Kidney (tissue), 14 donors: Measurements from ENCODE around the gene QSOX1. TPM values are rescaled to one million over a fixed set of nuclear protein-coding genes. Genes with fewer than 3 reads are reported as not detected.

Source experiments
- DNase-seq, 5 donors: peaks; one replicate each; pipeline ENCODE4 v3.0.0-alpha.2; 2013 to 2020
- FAIRE-seq: peaks from 2 replicates; lab custom pipeline; 2012; peaks lifted over from hg19 to GRCh38; lab: Jason Lieb, UNC
- H3K27ac ChIP-seq, 2 donors: one replicate each; pipeline ENCODE4 v1.7.0; 2013; ENCODE audit warnings: low read depth in 2 of 2, low read length in 2 of 2, inconsistent platforms in 1 of 2
- H3K27me3 ChIP-seq: one replicate; pipeline ENCODE4 v1.7.1; 2013; ENCODE audit warnings: low read length, inconsistent platforms; ENCODE audit not compliant: control insufficient read depth, insufficient read depth
- H3K36me3 ChIP-seq, 3 donors: one replicate each; pipeline versions ENCODE4 v1.7.0 to v1.7.1; 2013; ENCODE audit warnings: low read length in 3 of 3, control low read depth in 1 of 3, inconsistent platforms in 1 of 3; ENCODE audit not compliant: insufficient read depth in 3 of 3, control insufficient read depth in 2 of 3
- H3K4me1 ChIP-seq, 3 donors: one replicate each; pipeline versions ENCODE4 v1.7.0 to v1.7.1; 2013; ENCODE audit warnings: low read length in 3 of 3, inconsistent platforms in 1 of 3, low read depth in 1 of 3; ENCODE audit not compliant: control insufficient read depth in 2 of 3, insufficient read depth in 2 of 3
- H3K4me3 ChIP-seq, 3 donors: one replicate each; pipeline versions ENCODE4 v1.7.0 to v1.8.1; 2013; ENCODE audit warnings: low read length in 3 of 3, control low read depth in 1 of 3, inconsistent platforms in 1 of 3
- H3K9ac ChIP-seq, 3 donors: one replicate each; pipeline versions ENCODE4 v1.7.0 to v1.7.1; 2013; ENCODE audit warnings: low read length in 3 of 3, control low read depth in 1 of 3, inconsistent platforms in 1 of 3
- H3K9me3 ChIP-seq, 3 donors: one replicate each; pipeline versions ENCODE4 v1.7.0 to v1.7.1; 2013; ENCODE audit warnings: low read length in 3 of 3, control low read depth in 1 of 3, inconsistent platforms in 1 of 3; ENCODE audit not compliant: control insufficient read depth in 2 of 3, insufficient read depth in 1 of 3
- intact Hi-C: fragments of 100-400 bp; cut with DNase I; formaldehyde crosslinking; loops from one replicate; pipeline ENCODE4 v1.11.1; 2022
- polyA plus RNA-seq: library from polyadenylated mRNA; stranded (reverse); fragments of 350-450 nt; fragmentation: Illumina TruSeq; extraction: RNeasy Lipid Tissue Mini Kit (QIAGEN cat#74804); gene quantifications from one replicate; pipeline ENCODE4 v1.2.3, GENCODE V29; 2014; ENCODE audit warnings: low read depth, low replicate concordance; ENCODE audit not compliant: insufficient read depth
- total RNA-seq: library from RNA; stranded (reverse); fragmentation: NEBNext Ultra II Directional; extraction: Animal tissue kit (Norgen Biotek cat#: 25700); gene quantifications from one replicate; pipeline ENCODE4 v1.2.1, GENCODE V29; 2021
- TF ChIP-seq, protein P1 (sequence below): IDR thresholded peaks from 3 replicates; pipeline ENCODE4 v1.5.1; 2012; ENCODE audit warnings: mild to moderate bottlenecking, moderate library complexity, borderline replicate concordance; ENCODE audit not compliant: insufficient read depth; ENCODE audit errors: extremely low read depth
- donor health status: control.
- donor health status: control.
- donor health status: control.
- donor health status: control.
- donor health status: control.
- donor health status: DM: yes; HTN: yes; CAD: no.
- donor health status: Normal renal cell carcinoma (clear cell type).

QSOX1 gene
- total and polyA plus RNA-seq, 2 donors from 2014 or later = 94.5 to 111 TPM

DNA sequence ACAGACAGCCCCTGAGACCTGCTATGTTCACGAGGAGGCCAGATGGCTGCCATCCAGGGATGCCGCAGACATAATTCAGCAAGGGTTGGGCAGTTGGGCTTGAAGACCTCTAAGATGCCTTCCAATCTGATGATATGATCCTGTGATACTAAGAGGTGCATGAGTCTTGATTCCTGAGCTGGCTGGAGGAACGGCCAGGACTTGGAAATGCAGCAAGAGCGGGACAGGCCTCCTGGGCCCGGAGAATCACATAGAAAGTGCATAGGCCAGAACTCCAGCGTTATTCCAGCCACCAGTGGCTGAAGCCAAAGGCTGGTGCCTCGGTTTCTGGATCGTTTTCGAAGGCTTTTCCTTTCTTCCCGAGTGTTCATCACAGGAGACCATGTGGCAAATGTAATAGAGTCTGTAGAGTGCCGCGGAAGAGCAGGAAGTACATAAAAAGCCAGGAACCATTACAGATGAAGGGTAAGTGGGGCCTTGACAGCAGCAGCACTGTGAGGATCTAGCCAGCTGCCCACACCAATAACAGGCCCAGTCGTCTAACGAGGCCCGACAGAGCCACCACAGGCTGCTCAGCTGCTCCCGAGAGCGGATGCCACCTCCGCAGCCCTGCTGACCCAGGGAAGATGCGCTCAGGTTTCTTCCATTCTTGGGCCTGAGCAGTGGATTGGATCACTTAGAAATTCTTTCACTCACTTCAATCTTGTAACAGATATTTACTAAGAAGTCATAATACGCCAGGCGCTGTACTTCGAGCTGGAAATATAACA is 61.4 kb downstream of the QSOX1 start:
- TF ChIP-seq, protein P1, sequence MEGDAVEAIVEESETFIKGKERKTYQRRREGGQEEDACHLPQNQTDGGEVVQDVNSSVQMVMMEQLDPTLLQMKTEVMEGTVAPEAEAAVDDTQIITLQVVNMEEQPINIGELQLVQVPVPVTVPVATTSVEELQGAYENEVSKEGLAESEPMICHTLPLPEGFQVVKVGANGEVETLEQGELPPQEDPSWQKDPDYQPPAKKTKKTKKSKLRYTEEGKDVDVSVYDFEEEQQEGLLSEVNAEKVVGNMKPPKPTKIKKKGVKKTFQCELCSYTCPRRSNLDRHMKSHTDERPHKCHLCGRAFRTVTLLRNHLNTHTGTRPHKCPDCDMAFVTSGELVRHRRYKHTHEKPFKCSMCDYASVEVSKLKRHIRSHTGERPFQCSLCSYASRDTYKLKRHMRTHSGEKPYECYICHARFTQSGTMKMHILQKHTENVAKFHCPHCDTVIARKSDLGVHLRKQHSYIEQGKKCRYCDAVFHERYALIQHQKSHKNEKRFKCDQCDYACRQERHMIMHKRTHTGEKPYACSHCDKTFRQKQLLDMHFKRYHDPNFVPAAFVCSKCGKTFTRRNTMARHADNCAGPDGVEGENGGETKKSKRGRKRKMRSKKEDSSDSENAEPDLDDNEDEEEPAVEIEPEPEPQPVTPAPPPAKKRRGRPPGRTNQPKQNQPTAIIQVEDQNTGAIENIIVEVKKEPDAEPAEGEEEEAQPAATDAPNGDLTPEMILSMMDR = no peak

GRCh38 chr1:180217006-180217405 is 62.3 kb downstream of the QSOX1 start:
- FAIRE-seq = no peak
- H3K27me3 ChIP-seq = no peaks in the 10 kb centered on the region
- intact Hi-C loops = no loop called here
- no peaks in the 10 kb centered on the region for H3K9me3 ChIP-seq
- no peak overlapping the region for H3K27ac ChIP-seq
- DNase-seq = no peak
- no peak overlapping the region for H3K9ac ChIP-seq
- no peaks in the 10 kb centered on the region for H3K4me1 ChIP-seq
- no peak overlapping the region for H3K4me3 ChIP-seq
- H3K36me3 ChIP-seq = no peaks in the 10 kb centered on the region
- TF ChIP-seq, protein P1 = no peak

More for the DNA sequence above, 61.4 kb downstream of the QSOX1 start:
- Histone ChIP-seq H3K27ac (no peak overlapping the region), H3K36me3 (no peaks in the 10 kb centered on the region), H3K4me3 (no peak overlapping the region), H3K4me1 (no peaks in the 10 kb centered on the region), H3K27me3 (no peaks in the 10 kb centered on the region), H3K9me3 (no peaks in the 10 kb centered on the region), H3K9ac (no peak overlapping the region)
- FAIRE-seq (no peak), DNase-seq (no peak)
- intact Hi-C loops = no loop called here

GRCh38 chr1:180218806-180219765 is 64.4 kb downstream of the QSOX1 start:
- FAIRE-seq = no peak

More at GRCh38 chr1:180218806-180219765, 64.4 kb downstream of the QSOX1 start:
- intact Hi-C loops = no loop called here
- no peak overlapping the region for H3K4me3 ChIP-seq
- H3K36me3 ChIP-seq = no peaks in the 10 kb centered on the region
- no peak for DNase-seq
- peaks cover 7% of the 10 kb centered on the region for H3K27me3 ChIP-seq
- no peaks in the 10 kb centered on the region for H3K4me1 ChIP-seq
- no peak overlapping the region for H3K9ac ChIP-seq
- TF ChIP-seq, protein P1 = no peak
- H3K9me3 ChIP-seq = no peaks in the 10 kb centered on the region
- no peak overlapping the region for H3K27ac ChIP-seq
